ENCODE measurements around the gene NIPAL3. TPM values are rescaled to one million over a fixed set of nuclear protein-coding genes. Genes with fewer than 3 reads are reported as not detected.

The NIPAL3 gene
- total RNA-seq, 1 experiment from 2014 or later = 16.6 TPM

DNA sequence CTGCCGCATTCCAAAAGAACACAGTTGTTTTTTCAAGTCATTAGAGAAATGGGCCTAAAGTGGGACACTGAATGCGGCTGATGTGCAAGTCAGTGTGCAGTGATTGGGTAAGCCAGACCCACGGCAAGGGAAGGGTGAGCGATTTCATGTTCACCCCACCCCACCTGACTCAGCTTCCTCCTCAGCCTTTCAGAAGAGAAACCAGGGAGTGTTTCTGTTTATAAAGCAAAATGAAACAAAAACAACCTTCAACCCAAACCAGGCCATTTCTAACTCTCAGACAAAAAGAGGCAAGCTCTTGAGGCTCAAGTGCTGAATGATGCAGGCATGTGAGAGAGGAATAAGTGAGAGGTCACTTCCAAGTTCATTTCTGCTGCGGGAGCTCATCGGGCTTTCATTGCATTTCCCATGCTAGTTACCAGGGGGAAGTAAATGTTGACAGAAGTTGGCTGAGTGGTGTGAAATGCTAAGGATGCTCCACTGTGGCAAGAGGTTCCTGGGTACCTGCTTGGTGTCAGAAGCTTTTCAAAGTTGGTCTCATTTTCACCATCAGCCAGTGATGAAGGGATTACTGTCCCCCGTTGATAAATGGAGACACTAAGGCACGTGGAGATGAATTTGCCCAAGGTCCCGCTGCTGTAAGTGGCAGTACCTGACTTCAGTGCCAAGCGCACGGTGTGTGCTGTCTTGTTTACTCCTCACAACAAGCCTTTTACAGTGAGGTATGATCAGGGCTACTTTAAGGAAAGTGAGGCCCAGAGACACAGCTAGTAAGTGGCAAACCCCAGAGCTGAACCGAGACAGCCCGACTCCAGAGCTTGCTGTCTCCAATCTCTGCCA lies 31.1 kb upstream of the NIPAL3 start:
- POLR2A ChIA-PET = interaction anchor here (0.5 kb wide), 1 partner anchor 185 kb away, joined by 3 read pairs; no protein-coding TSS in a partner anchor
- CTCF ChIA-PET = interaction anchor here (0.9 to 3.3 kb wide), 4 partner anchors 9 to 234 kb away, joined by 3 to 22 read pairs (median 4); no protein-coding TSS in a partner anchor
- Histone ChIP-seq H3K36me3 (ENCODE audit: control insufficient read depth in 1 of 2, insufficient read depth in 2 of 2, low read length in 2 of 2) (no peaks in the 10 kb centered on the region), H3K9ac (ENCODE audit: low read length) (no peak overlapping the region), H2AFZ (ENCODE audit: low read depth, low read length, poor library complexity, severe bottlenecking) (no peak overlapping the region), H3K27me3 (ENCODE audit: insufficient read depth, low read length) (no peaks in the 10 kb centered on the region), H3K9me2 (ENCODE audit: insufficient read depth) (no peaks in the 10 kb centered on the region), H3K4me1 (ENCODE audit: control insufficient read depth in 1 of 2, insufficient read depth in 2 of 2, low read length in 2 of 2) (peaks cover 0 to 17% of the 10 kb centered on the region in 2 experiments; a peak in 2 of 4 replicates), H3K4me3 (replicated peaks in 1 of 2; ENCODE audit: low read depth in 1 of 2, low read length in 2 of 2) (no peak overlapping the region), H3K27ac (ENCODE audit: low read depth, low read length) (no peak overlapping the region), H3K9me3 (ENCODE audit: control insufficient read depth in 1 of 2, insufficient read depth in 1 of 2, low read depth in 1 of 2, low read length in 2 of 2) (no peaks in the 10 kb centered on the region), H4K20me1 (ENCODE audit: insufficient read depth) (no peaks in the 10 kb centered on the region), H3K79me2 (ENCODE audit: insufficient read depth, low read length) (no peaks in the 10 kb centered on the region), H3K4me2 (ENCODE audit: low read length) (no peak overlapping the region)
- no TSS peak for BruUV-seq (replicated peaks)
- no peak for DNase-seq (ENCODE audit: low read depth, low spot score)
- TF ChIP-seq POLR2A (IDR thresholded peaks at IDR 0.05; ENCODE audit: borderline replicate concordance, extremely low read depth, insufficient read depth, insufficient read length) (no peak), YY1 (IDR thresholded peaks at IDR 0.05; ENCODE audit: extremely low read depth, insufficient replicate concordance, low read depth, low read length) (no peak), SRF (IDR thresholded peaks at IDR 0.05; ENCODE audit: low read depth) (no peak), POLR2AphosphoS5 (IDR thresholded peaks at IDR 0.05; ENCODE audit: low read depth, low read length) (no peak), EZH2phosphoT487 (IDR thresholded peaks at IDR 0.05; ENCODE audit: borderline replicate concordance) (no peak), CBX3 (IDR thresholded peaks at IDR 0.05; ENCODE audit: low read depth) (no peak)
- TF ChIP-seq, protein P1, sequence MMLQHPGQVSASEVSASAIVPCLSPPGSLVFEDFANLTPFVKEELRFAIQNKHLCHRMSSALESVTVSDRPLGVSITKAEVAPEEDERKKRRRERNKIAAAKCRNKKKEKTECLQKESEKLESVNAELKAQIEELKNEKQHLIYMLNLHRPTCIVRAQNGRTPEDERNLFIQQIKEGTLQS (IDR thresholded peaks at IDR 0.05) = no peak
- ATAC-seq = no peak
- intact Hi-C loops (cut with micrococcal nuclease) = no loop called here
- RAD21 ChIA-PET (ENCODE audit: low non-redundant PET in 1 of 2, low total read pairs in 2 of 2, uncharacterized antibody in 2 of 2, unreplicated experiment in 2 of 2) = no interaction called here

Data from HCT116 (cell line).